K562 (cell line): ENCODE data around the gene FOXD4L3. TPM values are rescaled to one million over a fixed set of nuclear protein-coding genes. Genes with fewer than 3 reads are reported as not detected.
"Not testable (repeated sequence)": the region's sequence is repeated elsewhere in the genome, so short reads cannot be mapped to it uniquely, and the experiment has no call there.

Experiments used
- ATAC-seq: fragments of 200-7000 bp; cut with Tn5 transposase; 3 replicates; pipeline ENCODE4 v1.9.1; 2020; ENCODE audit warnings: moderate library complexity
- BruUV-seq: library from RNA; stranded (reverse); fragments of 400-500 nt; replicated peaks from 2 replicates; lab custom pipeline; 2021; lab: Mats Ljungman, UMichigan
- CTCF ChIA-PET: fragments of 300-600 bp; formaldehyde crosslinking; extraction: SDS; loops from one replicate; lab custom pipeline; 2021; ENCODE audit warnings: low intra/inter-chr PET ratio; lab: Yijun Ruan, JAX
- POLR2A ChIA-PET: fragments of 300-600, 350-650 bp; sonication (Branson Sonifier 250); formaldehyde crosslinking; extraction: SDS; loops from one replicate; lab custom pipeline; 2021; ENCODE audit warnings: antibody characterized with exemption, inconsistent platforms; lab: Yijun Ruan, JAX
- DNase-seq, 4 experiments: peaks; one replicate each; pipeline versions ENCODE4 v3.0.0 to v3.0.0-alpha.2; 2011 to 2018; ENCODE audit warnings: low spot score in 3 of 4, mixed read lengths in 3 of 4; ENCODE audit errors: extremely low read depth in 1 of 4
- FAIRE-seq: peaks from 2 replicates; lab custom pipeline; 2011; peaks lifted over from hg19 to GRCh38; lab: Jason Lieb, UNC
- H2AFZ ChIP-seq: 2 replicates; pipeline ENCODE4 v1.6.0; 2011; ENCODE audit warnings: low read depth, low read length, control low read depth, inconsistent platforms
- H3K27ac ChIP-seq: fragments of 200-600 bp; 3 replicates; pipeline ENCODE4 v1.8.0; 2011; ENCODE audit warnings: low read depth, mild to moderate bottlenecking, control low read depth, inconsistent platforms, low read length, moderate library complexity, mixed read lengths; ENCODE audit errors: extremely low read depth
- H3K27me3 ChIP-seq, 2 experiments: fragments of 300-600 bp in 1 of 2; 2 replicates in 1 of 2; 3 replicates in 1 of 2; pipeline versions ENCODE4 v1.6.0 to v1.8.0; 2011; ENCODE audit warnings: inconsistent platforms in 2 of 2, low read length in 2 of 2, mild to moderate bottlenecking in 1 of 2, mixed read lengths in 1 of 2, moderate library complexity in 1 of 2; ENCODE audit not compliant: control insufficient read depth in 2 of 2, insufficient read depth in 2 of 2
- H3K36me3 ChIP-seq: fragments of 300-600 bp; 3 replicates; pipeline ENCODE4 v1.8.0; 2011; ENCODE audit warnings: mild to moderate bottlenecking, low read length, inconsistent platforms; ENCODE audit not compliant: control insufficient read depth, insufficient read depth
- H3K4me1 ChIP-seq, 2 experiments: fragments of 200-600 bp in 1 of 2; replicated peaks in 1 of 2; 2 replicates in 1 of 2; 3 replicates in 1 of 2; pipeline versions ENCODE4 v1.5.1 to v1.8.0; 2011; ENCODE audit warnings: inconsistent platforms in 2 of 2, low read length in 2 of 2, mild to moderate bottlenecking in 1 of 2, mixed read lengths in 1 of 2, moderate library complexity in 1 of 2; ENCODE audit not compliant: control insufficient read depth in 2 of 2, insufficient read depth in 2 of 2
- H3K4me2 ChIP-seq: 2 replicates; pipeline ENCODE4 v1.6.1; 2011; ENCODE audit warnings: low read length, control low read depth, inconsistent platforms, mixed read lengths; ENCODE audit not compliant: insufficient read depth
- H3K4me3 ChIP-seq: fragments of 200-600 bp; sonication (generic), shearing (Covaris generic); 2 replicates; pipeline ENCODE4 v1.5.1; 2016; ENCODE audit warnings: control low read depth, inconsistent platforms
- H3K79me2 ChIP-seq: fragments of 200-600 bp; 3 replicates; pipeline ENCODE4 v1.8.0; 2011; ENCODE audit warnings: low read length, inconsistent platforms; ENCODE audit not compliant: control insufficient read depth, insufficient read depth
- H3K9ac ChIP-seq, 2 experiments: 2 replicates each; pipeline versions ENCODE4 v1.6.0 to v1.6.1; 2011; ENCODE audit warnings: low read depth in 2 of 2, low read length in 2 of 2, control low read depth in 1 of 2, inconsistent platforms in 1 of 2, mild to moderate bottlenecking in 1 of 2, mixed read lengths in 1 of 2; ENCODE audit not compliant: insufficient read depth in 1 of 2
- H3K9me1 ChIP-seq: one replicate; pipeline ENCODE4 v1.6.0; 2011; ENCODE audit warnings: inconsistent platforms, mild to moderate bottlenecking, low read length, moderate library complexity; ENCODE audit not compliant: control insufficient read depth, insufficient read depth
- H3K9me3 ChIP-seq: replicated peaks from 2 replicates; pipeline ENCODE4 v1.5.1; 2011; ENCODE audit warnings: low read depth, low read length, inconsistent platforms; ENCODE audit not compliant: control insufficient read depth, insufficient read depth
- H4K20me1 ChIP-seq: replicated peaks from 2 replicates; pipeline ENCODE4 v1.6.1; 2011; ENCODE audit warnings: low read length, inconsistent platforms, mixed read lengths; ENCODE audit not compliant: control insufficient read depth, insufficient read depth
- WGBS: fragments of 100-300 bp; shearing (Covaris generic); methylation state at CpG from one replicate; pipeline ENCODE4 v1.1.6; 2016; ENCODE audit warnings: low coverage, mixed read lengths; ENCODE audit not compliant: insufficient coverage; ENCODE audit errors: missing lambda C conversion rate; 5-methylcytosine and 5-hydroxymethylcytosine counted together
- in situ Hi-C: fragments of 300-500 bp; cut with MboI; formaldehyde crosslinking; loops from 4 replicates; pipeline ENCODE4 v1.15.0; 2018; ENCODE audit warnings: inconsistent platforms, mixed read lengths
- intact Hi-C: fragments of 100-400 bp; cut with micrococcal nuclease; formaldehyde crosslinking; loops from 2 replicates; pipeline ENCODE4 v1.14.2; 2022
- polyA plus RNA-seq, 8 experiments: library from polyadenylated mRNA; depleted of rRNA in 4 of 8; stranded (reverse) in 5 of 8; unstranded in 3 of 8; fragments of >200 nt; fragmentation: Nextera tagmentation in 2 of 8; fragmentation: Illumina TruSeq in 1 of 8; extraction: Ambion mirVana in 2 of 8; extraction: Trizol in 1 of 8; gene quantifications; 2 replicates each; pipeline versions ENCODE4 v1.2.1 to v1.2.3, GENCODE V29; 2011 to 2014; ENCODE audit warnings: inconsistent platforms in 1 of 8, missing spikeins in 1 of 8
- total RNA-seq, 7 experiments: library from RNA; depleted of rRNA in 6 of 7; stranded (reverse); fragments of >200 nt in 6 of 7; fragmentation: Illumina TruSeq in 2 of 7; extraction: Trizol in 2 of 7; gene quantifications; 2 replicates each; pipeline versions ENCODE4 v1.2.1 to v1.2.3, GENCODE V29; 2011 to 2021; ENCODE audit warnings: low replicate concordance in 1 of 7

Gene FOXD4L3
- total and polyA plus RNA-seq, 9 of the 15 experiments (the other 6 are each of a cell fraction or from before 2014, with no cell fraction given): 0.11 TPM; not detected in 8

- H2AFZ ChIP-seq, H4K20me1 ChIP-seq, DNase-seq, FAIRE-seq, intact Hi-C loops, H3K79me2 ChIP-seq, H3K4me1 ChIP-seq, H3K9ac ChIP-seq, CTCF ChIA-PET, H3K9me3 ChIP-seq, in situ Hi-C loops, H3K4me3 ChIP-seq, BruUV-seq, H3K27me3 ChIP-seq, H3K36me3 ChIP-seq, POLR2A ChIA-PET, H3K4me2 ChIP-seq, H3K9me1 ChIP-seq, H3K27ac ChIP-seq, ATAC-seq: not testable (repeated sequence)
- WGBS: no CpG with 5 or more reads among the region's 24 CpGs
These were observed 21.1 kb downstream of the FOXD4L3 start for GRCh38 chr9:68323749-68324148.

- H2AFZ ChIP-seq, H3K27me3 ChIP-seq, BruUV-seq, POLR2A ChIA-PET, H3K27ac ChIP-seq, H3K36me3 ChIP-seq, H3K9me3 ChIP-seq, H3K4me1 ChIP-seq, H3K79me2 ChIP-seq, DNase-seq, H3K4me3 ChIP-seq, in situ Hi-C loops, ATAC-seq, intact Hi-C loops, H3K9me1 ChIP-seq, H3K4me2 ChIP-seq, H3K9ac ChIP-seq, H4K20me1 ChIP-seq, CTCF ChIA-PET: not testable (repeated sequence)
- no CpG with 5 or more reads among the region's 20 CpGs for WGBS
- peak; percentile 68 for FAIRE-seq
These were observed 21.9 kb downstream of the FOXD4L3 start for GRCh38 chr9:68324518-68324917.

- H3K79me2 ChIP-seq, intact Hi-C loops, H2AFZ ChIP-seq, FAIRE-seq, H3K27ac ChIP-seq, H3K4me2 ChIP-seq, H3K36me3 ChIP-seq, H3K9me3 ChIP-seq, BruUV-seq, H3K4me1 ChIP-seq, DNase-seq, H3K9ac ChIP-seq, CTCF ChIA-PET, H3K4me3 ChIP-seq, H3K27me3 ChIP-seq, POLR2A ChIA-PET, ATAC-seq, H3K9me1 ChIP-seq, H4K20me1 ChIP-seq: not testable (repeated sequence)
- 0% methylated on average over 1 of the region's 4 CpGs for WGBS
- in situ Hi-C loops: loop anchor here (25.0 kb wide), 1 partner anchor 233 kb away; no protein-coding TSS in a partner anchor
These were observed 26.4 kb downstream of the FOXD4L3 start for GRCh38 chr9:68329106-68329505.

- POLR2A ChIA-PET, intact Hi-C loops, H2AFZ ChIP-seq, H4K20me1 ChIP-seq, DNase-seq, H3K9ac ChIP-seq, H3K4me1 ChIP-seq, H3K79me2 ChIP-seq, BruUV-seq, H3K9me1 ChIP-seq, H3K27me3 ChIP-seq, FAIRE-seq, CTCF ChIA-PET, H3K4me2 ChIP-seq, H3K27ac ChIP-seq, H3K9me3 ChIP-seq, H3K4me3 ChIP-seq, H3K36me3 ChIP-seq, ATAC-seq: not testable (repeated sequence)
- in situ Hi-C loops: loop anchor here (25.0 kb wide), 1 partner anchor 232 kb away; no protein-coding TSS in a partner anchor
- 100% methylated on average over 1 of the region's 11 CpGs for WGBS
These were observed 28.0 kb downstream of the FOXD4L3 start for GRCh38 chr9:68330531-68331173.
